Erythroblast (primary cell): ENCODE measurements around the gene GDPD5.

Experiments used
- GATA1 ChIP-seq: IDR thresholded peaks from 2 replicates; pipeline ENCODE4 v1.6.1; 2011; ENCODE audit warnings: low read depth, mild to moderate bottlenecking, control low read depth, low read length, moderate library complexity
- POLR2A ChIP-seq: IDR thresholded peaks from 2 replicates; pipeline ENCODE4 v1.6.1; 2011; ENCODE audit warnings: mild to moderate bottlenecking, low read length

DNA sequence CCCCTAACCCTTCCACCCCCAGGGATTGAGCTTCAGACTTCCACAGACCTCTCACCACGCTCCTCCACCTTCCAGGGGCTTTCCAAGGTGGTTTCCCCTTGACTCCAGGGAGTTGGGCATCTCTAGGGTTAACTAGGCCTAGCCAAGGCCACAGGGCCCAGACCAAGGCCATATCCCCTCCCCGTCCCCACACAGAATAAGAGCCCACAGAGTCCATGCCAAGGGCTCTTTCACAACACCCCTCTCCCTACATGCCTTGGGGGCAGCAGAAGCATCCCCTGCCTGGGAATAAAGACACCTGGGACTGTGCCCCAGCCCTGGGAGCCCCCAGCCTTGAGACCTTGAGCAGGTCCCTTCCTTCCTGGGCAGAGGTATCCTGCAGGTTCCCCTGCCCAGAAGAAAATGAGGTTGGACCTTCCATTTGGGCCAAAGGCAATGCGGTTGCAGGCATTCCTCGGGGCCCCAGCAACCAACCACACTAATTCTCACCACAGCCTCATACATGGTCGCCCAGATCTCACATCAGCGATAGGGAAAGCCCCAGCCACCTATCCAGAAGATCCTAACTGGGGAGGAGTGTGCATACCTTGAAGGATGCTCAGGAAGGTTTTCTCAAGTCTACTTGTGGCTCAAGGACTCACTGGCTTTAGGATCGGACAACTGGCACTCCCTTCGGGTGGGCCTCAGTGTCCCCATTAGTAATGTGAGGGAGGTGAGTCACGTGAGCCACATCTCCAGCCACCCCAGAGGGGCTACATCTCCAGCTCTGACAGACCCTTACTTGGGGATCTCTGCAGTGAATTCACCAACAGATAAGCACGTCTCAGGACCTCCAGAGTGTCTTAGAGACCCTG, 1.7 kb downstream of the GDPD5 start:
- TF ChIP-seq POLR2A (no peak), GATA1 (no peak)
